Activated naive CD4-positive, alpha-beta T cell treated with anti-CD3 and anti-CD28 coated beads, Interleukin-2, amount 50 U/mL, for 24 hours (primary cell): ENCODE results near the gene NOL4L.

Experiments used
- H3K27ac Mint-ChIP-seq: one replicate; pipeline ENCODE4 v1.8.0; 2021; ENCODE audit warnings: mild to moderate bottlenecking, mixed read lengths
- H3K27me3 Mint-ChIP-seq: one replicate; pipeline ENCODE4 v1.8.0; 2021; ENCODE audit warnings: mixed read lengths
- H3K36me3 Mint-ChIP-seq: one replicate; pipeline ENCODE4 v1.8.0; 2021; ENCODE audit warnings: mixed read lengths
- H3K4me1 Mint-ChIP-seq: one replicate; pipeline ENCODE4 v1.8.0; 2021; ENCODE audit warnings: mixed read lengths
- H3K4me3 Mint-ChIP-seq: one replicate; pipeline ENCODE4 v1.8.0; 2021; ENCODE audit warnings: mild to moderate bottlenecking, mixed read lengths
- H3K9me3 Mint-ChIP-seq: one replicate; pipeline ENCODE4 v1.8.0; 2021; ENCODE audit warnings: mixed read lengths

The NOL4L gene

DNA sequence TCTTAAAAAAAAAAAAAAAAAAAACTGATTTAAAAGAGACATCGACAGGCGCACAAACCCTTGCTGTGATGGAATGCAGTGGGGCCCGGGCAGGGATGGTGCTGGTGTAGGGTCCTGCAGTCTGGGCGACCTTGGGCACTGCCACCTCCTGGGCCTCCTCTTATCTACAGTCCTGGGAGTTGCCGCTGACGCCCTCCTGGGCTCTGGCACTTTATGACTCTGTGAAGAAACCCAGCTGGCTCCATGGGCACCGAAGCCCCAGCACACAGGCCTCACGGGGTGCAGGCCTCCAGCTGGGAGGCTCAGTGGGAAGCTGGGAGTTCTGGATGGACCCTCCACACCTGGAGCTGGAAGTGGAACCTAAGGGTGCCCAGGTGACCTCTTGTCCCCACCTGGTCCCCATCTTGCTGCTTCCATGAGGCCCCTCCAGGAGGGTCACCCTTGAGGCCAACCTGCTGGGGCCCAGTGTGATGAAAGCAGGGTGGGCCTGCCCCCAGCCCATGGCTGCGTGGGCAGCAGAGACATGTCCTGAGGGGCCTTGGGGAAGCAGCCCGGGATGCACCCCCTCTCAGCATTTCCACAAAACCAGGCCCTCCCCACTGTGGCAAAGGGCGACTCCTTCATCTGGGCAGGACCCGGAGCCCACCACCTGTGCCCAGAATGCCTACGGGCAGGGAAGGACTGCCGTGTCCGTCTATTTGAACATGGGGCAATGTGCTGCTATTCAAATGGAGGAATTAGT lies 122.1 kb downstream of the NOL4L start:
- Mint-ChIP-seq H3K27ac (no peak overlapping the region), H3K27me3 (no peaks in the 10 kb centered on the region), H3K9me3 (no peaks in the 10 kb centered on the region), H3K36me3 (no peaks in the 10 kb centered on the region), H3K4me3 (no peak overlapping the region), H3K4me1 (peaks cover 11% of the 10 kb centered on the region)

DNA sequence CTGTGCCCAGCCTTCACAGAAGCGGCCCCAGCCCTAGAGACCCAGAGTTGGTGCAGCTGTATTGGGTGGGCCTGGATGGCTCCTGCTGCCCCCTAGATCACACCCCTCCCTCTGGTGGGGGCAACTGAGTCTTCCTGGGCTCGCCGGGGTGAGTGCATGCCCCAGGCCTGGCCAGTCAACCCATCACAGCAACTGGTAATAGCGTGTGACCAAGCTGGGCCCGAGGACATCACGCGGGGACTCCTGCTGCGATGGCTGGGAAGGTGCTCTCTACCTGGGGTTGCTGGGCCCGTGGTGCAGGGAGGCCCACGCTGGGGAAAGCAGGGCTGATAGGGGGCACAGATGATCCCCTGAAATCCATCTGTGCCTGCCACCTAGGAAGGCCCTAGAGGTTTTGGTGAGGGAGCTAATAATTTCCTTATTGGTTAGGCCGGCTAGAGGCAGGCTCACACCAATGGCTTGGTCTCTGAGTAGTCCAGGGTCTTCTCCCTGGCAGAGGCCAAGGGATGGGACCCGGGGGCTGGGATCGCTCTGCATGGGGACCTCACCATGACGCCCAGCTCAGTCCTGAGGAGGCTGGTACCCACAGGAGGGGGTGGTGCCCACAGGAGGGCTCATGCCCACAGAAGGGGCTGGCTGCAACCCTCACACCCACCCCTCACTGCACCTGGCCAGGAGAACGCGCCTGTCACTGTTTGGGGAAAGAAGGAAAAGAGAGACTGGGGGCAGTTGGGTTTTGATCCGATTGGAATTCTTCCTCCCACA lies 123.1 kb downstream of the NOL4L start:
- Mint-ChIP-seq H3K36me3 (no peaks in the 10 kb centered on the region), H3K4me1 (peaks cover 8% of the 10 kb centered on the region), H3K27ac (no peak overlapping the region), H3K27me3 (no peaks in the 10 kb centered on the region), H3K4me3 (no peak overlapping the region), H3K9me3 (no peaks in the 10 kb centered on the region)

DNA sequence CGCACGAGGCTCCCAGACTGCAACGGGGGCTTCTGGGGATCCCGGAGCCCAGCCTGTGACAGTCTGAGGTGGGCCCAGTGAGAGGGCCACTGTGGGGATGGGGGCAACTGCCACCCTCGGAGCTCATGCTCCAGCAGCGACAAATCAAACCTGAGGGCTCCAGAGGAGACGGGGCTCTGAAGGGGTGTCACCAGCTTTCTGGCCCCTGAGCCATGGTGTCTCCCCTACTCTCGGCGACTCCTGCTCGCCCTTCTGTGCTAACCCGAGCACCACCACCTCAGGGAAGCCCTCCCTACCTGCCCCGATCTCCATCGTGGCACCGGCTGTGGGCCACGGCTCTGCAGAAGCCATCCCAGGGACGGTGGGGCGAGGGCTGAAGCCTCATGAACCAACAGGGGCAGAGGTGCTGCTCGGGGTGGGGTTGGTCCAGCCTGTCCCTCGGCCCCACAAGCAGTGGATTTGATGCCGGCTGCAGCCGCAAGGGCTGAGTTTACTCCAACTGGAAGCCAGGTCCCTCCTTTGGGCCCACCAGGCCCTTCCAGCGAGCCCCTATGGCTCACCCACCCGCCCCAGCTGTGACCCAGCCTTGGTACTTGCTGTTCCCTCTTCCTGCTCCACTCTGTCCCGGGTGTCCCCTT lies 124.3 kb downstream of the NOL4L start:
- Mint-ChIP-seq H3K36me3 (no peaks in the 10 kb centered on the region), H3K27ac (no peak overlapping the region), H3K4me3 (no peak overlapping the region), H3K27me3 (no peaks in the 10 kb centered on the region), H3K9me3 (no peaks in the 10 kb centered on the region), H3K4me1 (peaks cover 8% of the 10 kb centered on the region)

DNA sequence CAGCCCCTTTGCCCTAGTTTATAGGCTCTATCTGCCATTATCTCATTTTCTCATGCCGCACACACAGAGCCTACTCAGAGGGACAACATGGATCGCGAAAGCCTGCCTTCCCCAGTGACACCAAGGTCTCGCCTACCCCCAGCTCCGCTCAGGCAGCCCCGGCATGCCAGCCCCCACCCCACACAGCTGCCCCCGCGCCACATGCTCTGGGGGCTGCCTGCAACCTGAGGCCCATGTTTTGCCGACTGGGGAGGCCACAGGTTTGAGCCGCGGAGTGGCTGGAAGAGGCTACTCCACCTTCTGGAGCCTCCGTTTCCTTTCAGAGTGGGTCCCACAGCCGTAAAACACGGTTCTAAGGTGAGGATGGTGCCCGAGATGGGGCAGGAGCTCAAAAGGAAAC lies 124.9 kb downstream of the NOL4L start:
- Mint-ChIP-seq H3K27ac (no peak overlapping the region), H3K4me3 (no peak overlapping the region), H3K36me3 (no peaks in the 10 kb centered on the region)

DNA sequence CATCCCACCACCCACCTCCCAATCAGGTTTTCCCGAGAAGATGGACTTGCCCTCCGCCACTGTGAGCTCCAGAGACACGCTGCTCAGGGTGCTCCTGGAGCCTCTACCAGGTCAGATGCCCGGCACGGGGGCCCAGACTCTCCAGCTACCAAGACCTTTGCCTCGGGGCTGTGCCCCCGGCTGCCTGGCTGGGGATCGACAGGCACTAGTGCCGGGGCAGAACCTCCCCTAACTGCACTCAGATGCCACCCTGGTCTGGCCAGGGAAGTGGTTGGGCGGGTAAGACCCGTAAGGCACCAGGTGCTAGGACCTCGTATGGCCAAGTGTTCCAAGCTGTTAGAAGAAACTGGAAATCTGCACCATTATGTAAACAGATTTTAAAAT lies 126.3 kb downstream of the NOL4L start:
- Mint-ChIP-seq H3K4me1 (peaks cover 8% of the 10 kb centered on the region), H3K27me3 (no peaks in the 10 kb centered on the region), H3K27ac (peak overlapping the region; percentile 86), H3K4me3 (no peak overlapping the region), H3K9me3 (no peaks in the 10 kb centered on the region), H3K36me3 (no peaks in the 10 kb centered on the region)

More for the DNA sequence above, 124.9 kb downstream of the NOL4L start:
- Mint-ChIP-seq H3K4me1 (peaks cover 8% of the 10 kb centered on the region), H3K27me3 (no peaks in the 10 kb centered on the region), H3K9me3 (no peaks in the 10 kb centered on the region)

DNA sequence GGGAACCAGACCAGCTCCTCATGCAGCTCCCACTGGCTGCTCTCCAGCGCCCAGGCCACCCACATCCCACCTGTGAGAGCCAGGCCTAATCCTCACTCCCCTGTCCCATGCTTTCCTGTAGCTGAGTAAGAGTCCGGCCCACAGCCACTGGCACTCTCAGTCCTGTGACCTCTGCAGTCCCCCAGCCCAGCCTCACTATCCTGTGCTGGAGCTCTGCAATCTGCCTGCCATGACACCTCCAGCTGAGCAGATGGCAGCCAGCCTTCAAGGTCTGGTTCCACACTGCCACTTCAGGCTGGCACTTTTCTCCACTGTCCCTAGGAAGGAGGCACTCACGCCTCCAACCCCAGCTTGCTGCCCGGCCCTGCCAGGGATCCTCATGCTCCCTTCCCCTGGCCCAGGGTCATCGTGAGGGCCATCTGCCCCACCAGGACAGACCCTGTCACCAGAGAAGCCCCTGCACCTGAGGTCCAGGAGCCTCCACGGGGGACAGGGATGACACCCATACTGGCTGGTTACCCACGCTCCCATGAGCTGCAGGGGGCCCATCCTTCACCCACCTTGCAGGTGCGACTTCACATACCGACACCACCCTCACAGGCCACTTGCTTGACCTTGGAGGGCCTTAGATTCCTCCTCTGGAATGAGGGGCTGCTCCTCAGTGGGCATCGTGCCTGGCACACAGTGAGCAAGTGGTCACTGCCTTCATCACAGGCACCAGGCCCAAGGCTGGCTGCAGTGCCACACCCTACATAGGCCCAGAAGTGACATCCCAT lies 126.9 kb downstream of the NOL4L start:
- Mint-ChIP-seq H3K9me3 (no peaks in the 10 kb centered on the region), H3K4me1 (peaks cover 8% of the 10 kb centered on the region), H3K36me3 (no peaks in the 10 kb centered on the region), H3K27ac (peak overlapping the region; percentile 86), H3K4me3 (no peak overlapping the region), H3K27me3 (no peaks in the 10 kb centered on the region)

DNA sequence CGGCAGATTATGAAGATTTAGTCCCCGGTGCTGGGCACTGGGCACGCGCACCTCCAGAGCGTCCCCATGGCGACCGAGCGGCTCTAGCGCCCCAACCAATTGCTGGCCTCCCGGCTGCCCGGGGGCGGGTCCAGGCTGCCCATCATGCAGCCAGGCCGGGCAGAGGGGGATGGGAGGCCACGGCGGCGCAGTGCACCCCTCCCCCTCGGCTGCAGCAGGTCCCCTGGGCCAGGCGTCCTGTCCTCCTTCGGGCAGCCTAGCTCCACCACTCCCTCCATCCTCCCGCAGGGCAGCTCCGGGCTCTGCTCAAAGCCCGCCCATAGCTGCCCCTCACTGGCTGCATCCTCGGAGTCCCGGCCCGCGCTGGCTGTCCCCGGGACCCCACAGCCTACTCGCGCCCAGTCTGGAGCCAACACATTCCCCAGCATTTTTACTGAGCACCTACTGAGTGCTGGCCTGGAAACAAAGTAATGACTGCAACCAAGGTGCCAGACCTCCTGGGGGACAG lies 127.6 kb downstream of the NOL4L start:
- no peaks in the 10 kb centered on the region for H3K36me3 Mint-ChIP-seq
- H3K4me1 Mint-ChIP-seq, result peaks cover 8% of the 10 kb centered on the region
- no peak overlapping the region for H3K4me3 Mint-ChIP-seq
- peak overlapping the region; percentile 86 for H3K27ac Mint-ChIP-seq
- H3K27me3 Mint-ChIP-seq, result no peaks in the 10 kb centered on the region
- H3K9me3 Mint-ChIP-seq, result no peaks in the 10 kb centered on the region

DNA sequence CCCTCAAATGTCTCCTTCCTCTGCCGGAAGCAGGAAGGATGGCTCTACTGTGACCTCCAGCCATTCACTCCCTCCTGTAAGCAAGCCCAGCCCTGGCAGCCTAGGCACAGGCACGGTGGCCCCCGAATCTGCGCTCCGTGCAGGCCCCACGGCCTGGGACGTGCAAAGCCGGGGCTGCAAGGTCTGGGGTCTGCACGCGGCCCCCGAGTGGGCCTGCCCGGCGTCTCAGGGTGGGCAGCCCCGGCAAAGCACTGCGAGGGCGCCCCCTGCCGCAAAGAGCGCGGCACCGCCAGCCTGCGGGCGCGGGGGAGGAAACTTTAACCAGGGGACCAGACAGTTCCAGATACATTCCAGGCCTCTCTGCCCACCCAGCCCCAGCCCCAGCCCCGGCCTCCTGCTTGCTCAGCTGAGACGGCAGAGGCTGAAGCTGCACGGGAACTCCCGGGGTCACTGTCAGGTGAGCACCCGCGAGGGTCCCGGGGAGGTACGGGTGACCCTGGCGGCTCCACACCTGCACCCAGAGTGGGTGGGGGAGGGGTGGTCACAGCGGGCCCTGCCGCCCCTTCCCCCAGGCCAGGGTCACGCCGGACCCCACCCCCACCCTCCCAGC lies 128.2 kb downstream of the NOL4L start:
- no peaks in the 10 kb centered on the region for H3K27me3 Mint-ChIP-seq
- H3K9me3 Mint-ChIP-seq, result no peaks in the 10 kb centered on the region
- no peak overlapping the region for H3K27ac Mint-ChIP-seq
- H3K4me3 Mint-ChIP-seq, result no peak overlapping the region
- no peaks in the 10 kb centered on the region for H3K36me3 Mint-ChIP-seq
- H3K4me1 Mint-ChIP-seq, result peaks cover 8% of the 10 kb centered on the region

DNA sequence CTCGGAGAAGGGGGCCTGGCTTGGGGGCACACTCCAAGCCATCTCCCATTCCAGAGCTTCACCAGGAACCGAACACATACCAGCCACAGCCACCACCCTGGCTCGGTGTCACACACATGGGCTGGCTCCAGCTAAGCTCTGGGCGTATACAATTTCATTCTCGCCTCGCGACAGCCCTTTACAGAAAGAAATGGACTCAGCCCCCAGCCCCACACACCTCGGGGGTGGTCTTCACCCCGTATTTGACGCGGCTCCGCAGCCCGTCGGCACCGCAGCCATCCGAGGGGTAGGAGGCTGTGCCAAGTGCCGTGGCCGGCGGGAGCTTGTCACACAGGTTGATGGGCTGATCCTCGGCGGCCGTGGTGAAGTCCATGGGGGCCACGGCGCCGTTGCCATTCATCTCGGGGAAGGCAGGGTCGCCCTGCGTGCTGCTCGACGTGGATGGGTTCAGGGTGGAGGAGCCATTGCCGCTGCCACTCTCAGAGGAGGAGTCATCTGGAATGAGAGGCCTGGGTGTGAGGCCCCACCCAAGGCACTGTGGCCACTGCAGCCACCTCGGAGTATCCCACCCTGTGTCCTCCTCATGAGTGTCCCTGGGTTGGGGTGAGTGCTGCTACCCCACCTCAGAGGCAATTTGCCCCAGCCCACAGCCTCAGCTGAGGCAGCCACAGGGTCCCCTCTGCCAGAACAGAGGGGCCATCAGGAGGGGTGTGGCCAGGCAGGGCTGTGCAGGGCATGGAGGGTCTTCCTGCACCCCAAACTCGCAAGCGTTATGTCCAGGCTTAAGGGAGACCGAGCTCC lies 129.0 kb downstream of the NOL4L start:
- Mint-ChIP-seq H3K4me1 (peaks cover 8% of the 10 kb centered on the region), H3K36me3 (no peaks in the 10 kb centered on the region), H3K9me3 (no peaks in the 10 kb centered on the region), H3K27me3 (no peaks in the 10 kb centered on the region), H3K4me3 (no peak overlapping the region), H3K27ac (no peak overlapping the region)

DNA sequence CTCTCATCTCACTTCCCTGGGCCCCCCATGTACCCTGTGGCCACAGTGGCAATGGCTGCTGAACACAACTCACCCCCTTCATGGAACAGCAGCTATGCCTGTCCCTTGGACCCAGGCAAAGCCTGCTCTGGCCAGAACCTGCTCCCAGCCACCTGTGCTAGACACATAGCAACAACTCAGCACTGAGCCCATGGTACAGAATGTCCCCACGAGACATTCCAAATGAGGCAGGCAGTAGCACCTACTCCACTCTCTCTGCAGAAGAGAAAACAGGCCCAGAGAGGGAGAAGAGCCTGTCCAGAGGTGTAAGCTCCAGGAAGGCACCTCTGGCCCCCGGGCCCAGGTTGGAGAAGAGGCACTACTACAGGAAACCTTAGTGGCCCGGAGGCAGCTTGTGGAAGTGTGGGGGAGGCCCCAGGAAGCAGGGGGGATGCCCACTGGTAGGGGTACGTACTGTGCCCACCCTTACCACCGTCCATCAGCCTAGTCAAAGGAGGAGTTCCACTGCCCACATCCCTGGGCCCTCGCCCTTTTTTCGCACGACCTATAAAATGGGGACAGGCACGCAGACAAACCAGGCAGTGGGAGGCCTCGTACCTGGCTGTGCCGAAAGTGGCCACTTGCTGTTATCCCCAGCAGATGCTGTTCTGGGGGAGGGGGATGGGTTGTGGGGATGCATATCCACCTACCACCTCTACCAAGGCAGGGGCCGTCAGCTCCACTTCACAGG lies 129.8 kb downstream of the NOL4L start:
- Mint-ChIP-seq H3K4me1 (peaks cover 8% of the 10 kb centered on the region), H3K27me3 (no peaks in the 10 kb centered on the region), H3K27ac (peak overlapping the region; percentile 46), H3K9me3 (no peaks in the 10 kb centered on the region), H3K4me3 (no peak overlapping the region), H3K36me3 (no peaks in the 10 kb centered on the region)

DNA sequence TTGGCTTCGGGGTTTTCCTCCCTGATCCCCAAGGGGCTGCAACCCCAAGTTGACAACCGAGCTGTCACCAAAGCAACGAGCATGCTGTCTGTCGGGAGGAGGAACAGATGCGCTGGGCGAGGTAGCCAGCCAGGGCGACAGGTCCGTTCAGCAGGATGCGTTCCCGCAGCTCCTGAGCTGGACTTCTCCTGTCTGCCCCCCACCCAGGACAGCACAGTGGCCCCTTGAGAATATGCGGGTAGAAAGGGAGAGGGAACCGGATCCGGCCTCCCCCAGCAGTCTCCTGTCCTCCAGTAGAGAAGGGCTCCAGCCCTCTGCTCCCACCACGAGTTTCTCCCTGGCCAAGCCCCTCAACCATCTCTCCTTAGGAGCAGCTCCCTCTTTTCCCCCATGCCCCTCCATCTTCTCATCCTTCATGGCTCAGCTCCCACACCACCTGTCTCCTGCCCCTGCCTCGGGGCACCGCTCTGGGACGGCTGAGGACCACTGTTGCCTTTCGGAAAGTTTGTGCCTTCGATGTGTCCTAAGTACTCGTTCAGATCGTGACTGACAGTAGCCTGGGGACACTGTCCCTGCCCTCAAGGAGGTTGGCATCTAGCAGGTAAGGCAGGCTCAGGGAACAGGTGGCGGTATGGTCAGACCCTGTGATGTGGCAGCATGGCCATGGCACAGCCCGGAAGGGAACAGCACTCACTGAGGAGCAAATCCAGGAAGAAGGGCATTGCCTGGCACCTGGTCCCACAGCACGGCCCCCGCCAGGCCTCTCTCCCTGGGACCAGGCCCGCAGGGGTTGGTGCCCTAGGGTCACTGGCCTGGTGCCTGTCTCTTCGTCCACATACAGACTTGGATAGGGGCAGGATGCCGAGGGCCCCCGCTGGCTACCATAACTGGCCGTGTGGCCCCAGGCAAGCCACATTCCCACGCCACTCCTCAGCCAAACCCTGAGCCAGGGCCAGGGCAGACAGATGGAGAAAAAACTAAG lies 130.7 kb downstream of the NOL4L start:
- no peak overlapping the region for H3K4me3 Mint-ChIP-seq
- no peaks in the 10 kb centered on the region for H3K27me3 Mint-ChIP-seq
- no peaks in the 10 kb centered on the region for H3K9me3 Mint-ChIP-seq
- peaks cover 12% of the 10 kb centered on the region for H3K4me1 Mint-ChIP-seq
- H3K36me3 Mint-ChIP-seq, result no peaks in the 10 kb centered on the region
- H3K27ac Mint-ChIP-seq, result peak overlapping the region; percentile 83

DNA sequence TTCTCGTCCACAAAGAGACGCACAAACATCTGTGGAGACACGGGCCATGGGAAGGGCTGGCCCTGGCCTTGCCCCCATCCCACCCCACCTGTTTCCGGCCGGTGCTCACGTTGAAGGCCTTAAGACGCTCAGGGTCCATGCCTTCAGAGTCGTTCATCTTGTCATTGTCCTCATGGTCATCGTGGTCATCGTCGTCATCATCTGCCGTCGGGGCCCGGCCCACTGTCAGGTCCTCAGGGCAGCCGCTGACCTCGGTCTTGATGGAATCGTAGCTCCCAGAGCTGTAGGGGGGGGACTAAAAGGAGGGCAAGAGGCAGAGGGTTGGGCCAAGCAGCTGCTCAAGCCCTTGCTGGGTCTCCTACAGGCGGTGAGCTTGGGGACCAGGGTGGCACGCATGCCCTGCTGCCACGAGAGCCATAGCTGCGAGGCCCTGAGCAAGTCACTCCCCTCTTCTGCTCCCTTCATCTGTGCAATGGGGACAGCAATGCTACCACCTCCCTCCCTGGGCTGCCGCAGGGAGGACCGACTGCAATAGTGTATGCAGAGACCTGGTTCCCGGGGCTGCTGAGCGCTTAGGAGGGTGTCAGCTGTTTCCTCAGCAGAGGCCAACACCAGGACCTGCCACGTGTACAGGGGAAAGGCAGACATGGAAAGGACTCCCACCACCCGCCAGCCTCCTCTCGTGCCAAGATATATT lies 131.5 kb downstream of the NOL4L start:
- Mint-ChIP-seq H3K27me3 (no peaks in the 10 kb centered on the region), H3K4me3 (no peak overlapping the region), H3K9me3 (no peaks in the 10 kb centered on the region), H3K4me1 (peaks cover 11% of the 10 kb centered on the region), H3K36me3 (no peaks in the 10 kb centered on the region), H3K27ac (no peak overlapping the region)
